ENCODE data around the gene CACNA2D4.
"Not testable (repeated sequence)": the region's sequence is repeated elsewhere in the genome, so short reads cannot be mapped to it uniquely, and the experiment has no call there.

The CACNA2D4 gene

DNA sequence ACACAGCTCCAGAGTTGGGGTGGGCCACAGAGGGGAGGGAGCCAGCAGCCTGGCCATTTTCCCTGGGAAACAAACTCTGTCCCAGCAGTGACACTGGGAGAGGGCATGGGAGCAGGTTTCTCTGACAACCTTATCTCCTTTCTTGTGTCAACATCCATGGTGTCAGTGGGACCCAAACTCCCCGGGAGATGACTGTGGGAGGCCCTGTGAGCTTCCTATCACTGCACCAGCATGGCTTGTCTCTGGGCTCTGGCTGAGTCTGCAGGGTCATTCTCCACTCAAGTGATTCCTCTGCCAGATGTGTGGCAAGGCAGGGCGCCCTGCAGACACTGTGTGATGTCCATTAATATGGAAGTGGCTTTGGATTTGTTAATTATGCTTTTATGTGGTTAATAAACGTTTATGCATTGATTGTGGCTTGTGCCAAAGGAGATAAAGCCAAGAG is 88.0 kb downstream of the CACNA2D4 start:
- no peak for DNase-seq

DNA sequence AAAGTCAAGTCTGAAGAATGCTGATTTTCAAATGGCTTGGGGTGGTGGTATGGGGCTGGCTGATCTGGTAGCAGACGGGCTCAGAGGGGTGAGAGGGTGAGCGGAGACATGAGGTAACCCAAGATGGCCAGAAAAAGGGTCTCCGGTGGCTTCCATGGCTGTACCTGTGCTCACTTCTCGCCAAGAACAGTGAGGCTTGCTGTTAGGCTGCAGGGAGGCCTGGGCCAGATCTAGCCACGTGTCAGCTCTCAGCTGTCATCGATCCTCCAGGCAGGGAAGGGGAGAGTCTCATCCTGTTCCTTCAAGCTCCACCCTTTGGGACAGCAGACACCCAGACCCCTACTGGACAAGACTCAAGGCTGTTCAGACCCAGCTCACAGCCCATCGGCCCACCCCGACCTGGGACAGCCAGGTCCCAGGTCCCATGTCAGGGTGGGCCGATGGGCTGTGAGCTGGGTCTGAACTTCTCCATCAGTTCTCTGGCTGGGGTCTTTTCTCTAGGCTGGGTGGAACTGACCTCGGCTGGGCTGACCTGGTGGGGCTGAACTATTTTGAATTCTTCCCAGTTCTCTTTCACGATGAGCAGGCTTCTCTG is 89.0 kb downstream of the CACNA2D4 start:
- no peak for DNase-seq

DNA sequence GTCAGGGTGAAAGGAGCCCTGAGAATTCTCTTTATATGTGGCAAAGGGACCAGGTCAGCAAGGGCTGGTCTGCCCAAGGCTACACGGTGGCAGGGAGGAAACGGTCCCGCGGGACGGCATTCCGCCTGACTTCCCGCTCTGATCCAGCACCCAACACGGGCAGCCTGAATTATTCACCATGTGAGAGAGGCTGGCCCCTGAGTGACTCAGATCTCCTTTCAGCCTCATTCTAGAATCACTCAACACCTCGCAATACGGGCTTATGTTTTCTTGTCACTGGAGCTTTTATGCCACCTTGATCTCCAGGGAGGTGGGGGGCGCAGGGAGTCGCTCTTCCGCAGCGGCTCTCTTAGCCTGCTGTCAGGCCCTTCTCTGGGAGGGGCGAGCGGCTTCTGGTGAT is 89.6 kb downstream of the CACNA2D4 start:
- DNase-seq = no peak

DNA sequence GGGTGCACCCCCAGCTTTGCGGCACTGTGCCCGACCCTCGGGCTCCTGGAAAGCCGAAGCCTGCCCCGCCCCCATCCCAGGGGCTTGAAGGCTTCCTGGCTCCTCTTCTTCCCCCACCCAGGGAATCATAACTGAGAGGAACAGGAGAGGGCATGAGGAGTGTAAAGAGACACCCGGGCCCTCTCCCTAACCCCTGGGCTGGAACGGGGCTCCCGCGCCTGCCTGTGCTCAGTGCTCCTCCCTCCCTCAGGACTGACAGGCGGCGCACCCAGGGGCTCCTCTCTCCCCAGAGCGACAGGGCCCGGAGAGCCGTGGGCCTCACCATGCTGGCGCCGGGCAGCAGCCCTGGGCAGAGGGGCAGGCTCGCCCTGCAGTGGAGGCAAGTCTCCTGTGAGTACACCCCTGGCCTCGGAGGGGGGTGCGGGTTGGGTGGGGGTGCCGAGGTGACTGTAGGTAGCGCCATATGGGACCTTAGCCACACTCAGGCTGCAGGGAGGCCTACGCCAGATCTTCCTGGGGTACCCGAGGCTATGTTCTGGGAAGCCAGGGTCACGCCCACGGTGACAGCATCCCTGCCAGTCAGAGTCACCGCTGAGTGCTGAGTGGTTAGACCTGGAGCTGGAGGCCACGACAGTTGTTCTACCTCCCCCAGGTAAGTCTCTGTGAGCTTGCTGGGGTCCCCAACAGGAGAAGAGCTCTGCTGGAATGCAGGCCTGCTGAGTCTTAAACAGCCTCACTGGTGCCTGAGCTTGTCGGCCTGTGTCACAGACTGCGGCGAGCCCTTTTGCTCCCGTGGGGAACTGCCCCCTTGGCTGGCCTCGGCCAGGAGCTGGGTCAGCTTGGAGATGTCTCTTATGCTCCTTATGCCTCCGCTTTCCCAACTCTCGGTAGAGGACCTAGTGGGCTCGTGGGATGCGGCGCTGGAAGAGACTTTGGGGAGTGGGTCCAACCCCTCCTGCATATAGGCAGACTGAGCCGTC is 90.3 kb downstream of the CACNA2D4 start:
- DNase-seq = no peak

DNA sequence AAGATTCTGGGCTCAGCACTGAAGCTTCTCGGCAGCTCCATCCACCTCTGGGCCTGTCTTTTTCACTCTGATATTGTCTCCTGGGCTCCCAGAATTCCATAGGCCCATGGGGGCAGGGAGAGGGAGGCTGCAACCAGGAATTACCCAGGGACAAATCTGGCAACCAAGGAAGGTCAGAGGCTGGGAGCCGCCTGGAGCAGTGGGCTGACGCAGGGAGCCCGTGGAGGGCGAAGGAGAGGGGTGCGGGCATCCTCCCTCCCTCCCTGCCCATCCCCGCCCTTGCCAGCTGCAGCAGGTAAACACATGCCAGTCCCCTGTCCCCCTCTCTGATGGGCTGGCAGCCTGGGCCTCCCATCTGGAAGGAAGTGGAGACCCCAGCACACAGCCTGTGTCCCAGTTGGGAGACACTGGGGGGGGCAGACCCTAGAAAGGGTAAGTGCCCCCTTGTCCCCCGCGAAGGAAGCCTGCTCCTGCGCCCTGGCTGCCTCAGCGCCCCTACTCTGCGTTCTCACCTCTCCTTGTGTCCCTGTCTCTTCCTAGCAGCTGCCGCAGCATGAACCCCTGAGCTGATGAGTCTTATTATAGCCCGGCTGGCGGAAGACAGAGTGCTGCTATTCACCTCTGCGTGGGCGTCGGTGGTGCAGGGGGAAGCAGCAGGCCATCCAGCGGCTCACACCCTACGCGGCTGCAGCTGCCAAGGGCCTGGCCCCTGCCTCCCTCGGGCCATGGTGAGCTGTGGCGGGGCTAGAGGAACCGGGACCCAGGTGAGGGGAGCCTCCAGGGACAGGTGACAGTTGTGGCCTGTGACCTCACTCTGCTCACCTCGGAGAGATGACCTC is 91.4 kb downstream of the CACNA2D4 start:
- DNase-seq = no peak

DNA sequence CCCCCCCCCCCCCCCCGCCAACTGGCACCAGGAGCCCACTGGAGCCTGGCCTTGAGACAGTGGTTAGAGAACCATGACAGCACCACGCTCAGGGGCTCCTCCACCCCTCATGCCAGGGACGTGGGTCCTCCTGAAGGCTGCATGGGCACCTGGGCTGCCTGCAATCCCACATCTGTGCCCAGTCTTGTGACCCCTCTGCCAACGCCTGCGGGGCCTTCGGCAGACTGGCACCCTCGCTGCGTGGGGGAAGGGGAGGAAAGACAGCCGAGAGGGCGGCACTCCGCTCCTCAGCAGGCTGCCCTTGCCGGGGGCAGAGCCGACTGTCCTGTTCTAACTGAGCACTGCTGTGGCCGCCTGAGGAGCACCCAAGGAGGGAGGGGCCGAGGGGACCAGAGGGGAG is 92.1 kb downstream of the CACNA2D4 start:
- no peak for DNase-seq

DNA sequence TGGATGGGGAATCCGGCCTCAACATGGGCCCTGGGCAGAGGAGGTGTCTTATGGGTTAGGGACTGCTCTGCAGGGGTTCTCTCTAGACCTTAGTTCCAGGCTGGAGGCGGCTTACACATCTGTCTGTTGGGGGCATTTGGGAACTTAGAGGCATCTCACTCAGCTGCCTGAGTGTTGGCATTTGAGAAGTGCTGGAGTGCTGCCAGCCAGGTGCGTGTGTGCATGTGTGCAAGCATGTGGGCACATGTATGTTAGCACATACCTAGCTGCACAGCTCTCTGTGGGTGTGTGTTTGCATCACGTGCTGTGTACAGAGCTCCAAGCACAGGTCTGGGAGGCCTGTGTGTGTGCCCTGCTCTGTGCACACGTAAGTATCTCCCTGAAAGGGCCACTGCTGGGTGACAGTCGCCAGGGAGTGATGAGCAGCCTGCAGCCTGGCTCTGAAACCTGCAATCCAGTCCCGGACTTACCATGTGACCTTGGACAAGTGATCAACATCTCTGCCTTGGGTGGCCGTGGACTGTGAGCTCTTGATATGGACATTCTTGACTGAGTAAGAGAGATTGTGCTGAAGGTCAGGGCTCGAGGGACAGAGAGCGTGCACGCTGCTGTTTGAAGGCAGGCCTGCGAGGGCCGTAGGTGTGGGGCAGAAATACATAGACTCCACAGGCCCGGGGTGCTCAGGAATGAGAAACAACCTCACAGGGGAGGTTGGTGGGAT is 92.9 kb downstream of the CACNA2D4 start:
- no peak for DNase-seq

DNA sequence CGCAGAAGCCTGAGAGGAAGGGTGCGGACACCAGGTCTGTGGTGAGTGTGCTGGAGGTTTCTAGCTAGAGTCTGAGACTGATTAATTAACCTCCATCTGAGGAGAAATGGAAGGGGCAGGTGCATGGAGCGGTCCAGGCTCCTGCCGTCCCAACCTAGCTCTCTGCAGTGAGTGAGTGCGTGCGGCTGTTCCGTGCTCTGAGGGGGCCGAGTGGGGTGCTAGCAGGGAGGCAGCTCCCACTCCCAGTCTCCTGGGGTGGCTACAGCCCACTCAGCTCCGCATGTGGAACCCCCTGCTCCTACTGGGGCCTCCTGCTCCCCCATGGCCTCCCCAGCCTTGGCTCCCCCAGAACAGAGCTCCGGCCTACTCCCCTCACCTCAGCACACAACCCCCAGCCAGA is 95.2 kb downstream of the CACNA2D4 start:
- DNase-seq = no peak

DNA sequence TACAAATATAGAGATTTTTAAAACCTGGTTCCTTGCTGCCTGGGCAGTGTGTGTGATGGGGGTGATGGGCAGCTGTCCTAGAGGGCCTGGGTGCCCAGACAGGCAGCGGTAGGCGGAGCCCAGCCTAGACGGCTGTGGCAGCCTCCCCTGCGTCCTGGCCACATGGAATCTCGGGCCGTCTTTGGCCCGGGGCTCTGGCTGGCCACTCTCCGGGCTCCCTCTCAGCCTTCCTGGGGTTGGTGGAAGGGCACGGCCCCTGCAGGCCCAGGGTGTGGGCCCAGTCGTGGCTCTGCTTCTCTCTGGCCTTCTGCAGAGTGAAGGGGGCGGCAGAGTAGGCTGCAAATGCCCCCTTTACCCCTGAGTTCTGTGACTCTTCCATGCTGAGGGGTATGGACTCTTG is 95.8 kb downstream of the CACNA2D4 start:
- no peak for DNase-seq

DNA sequence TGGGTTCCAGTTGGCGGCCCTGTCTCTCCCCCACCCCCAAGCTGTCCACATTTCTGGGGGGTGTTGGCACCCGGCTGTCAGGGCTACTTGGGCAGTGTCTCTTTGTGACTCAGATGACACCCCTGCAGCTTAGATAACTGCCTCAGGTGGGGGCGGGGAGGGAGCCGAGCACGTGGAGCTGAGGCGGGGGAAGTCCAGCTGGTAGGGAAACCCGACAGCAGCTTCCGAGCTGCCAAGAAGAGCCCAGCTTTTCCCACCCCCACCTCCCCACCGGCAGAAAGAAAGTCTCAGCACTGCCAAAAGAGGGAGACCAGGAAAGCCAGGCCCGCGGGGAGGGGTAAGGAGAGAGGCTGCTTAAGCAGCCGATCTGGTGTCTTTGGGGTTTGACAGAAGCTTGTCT is 96.6 kb downstream of the CACNA2D4 start:
- no peak for DNase-seq

DNA sequence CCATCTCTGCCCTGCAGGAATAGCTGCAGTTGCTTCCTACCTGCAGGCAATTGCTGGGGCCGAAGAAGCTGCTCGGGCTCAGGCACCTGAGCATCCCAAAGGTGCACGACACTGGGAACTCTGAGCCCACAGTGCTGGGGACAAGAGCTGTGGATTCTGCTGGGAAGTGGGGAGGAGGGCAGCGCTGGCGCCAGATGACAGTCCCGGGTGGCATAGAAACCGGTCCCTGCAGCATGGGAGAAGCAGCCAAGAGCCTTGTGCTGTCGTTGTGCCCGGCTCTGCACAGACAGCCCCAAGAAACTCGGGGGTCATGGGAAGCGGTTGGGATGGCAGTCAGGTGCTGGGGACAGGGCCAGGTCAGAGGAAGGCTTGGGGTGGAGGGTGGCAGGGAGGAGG is 97.6 kb downstream of the CACNA2D4 start:
- DNase-seq = no peak

DNA sequence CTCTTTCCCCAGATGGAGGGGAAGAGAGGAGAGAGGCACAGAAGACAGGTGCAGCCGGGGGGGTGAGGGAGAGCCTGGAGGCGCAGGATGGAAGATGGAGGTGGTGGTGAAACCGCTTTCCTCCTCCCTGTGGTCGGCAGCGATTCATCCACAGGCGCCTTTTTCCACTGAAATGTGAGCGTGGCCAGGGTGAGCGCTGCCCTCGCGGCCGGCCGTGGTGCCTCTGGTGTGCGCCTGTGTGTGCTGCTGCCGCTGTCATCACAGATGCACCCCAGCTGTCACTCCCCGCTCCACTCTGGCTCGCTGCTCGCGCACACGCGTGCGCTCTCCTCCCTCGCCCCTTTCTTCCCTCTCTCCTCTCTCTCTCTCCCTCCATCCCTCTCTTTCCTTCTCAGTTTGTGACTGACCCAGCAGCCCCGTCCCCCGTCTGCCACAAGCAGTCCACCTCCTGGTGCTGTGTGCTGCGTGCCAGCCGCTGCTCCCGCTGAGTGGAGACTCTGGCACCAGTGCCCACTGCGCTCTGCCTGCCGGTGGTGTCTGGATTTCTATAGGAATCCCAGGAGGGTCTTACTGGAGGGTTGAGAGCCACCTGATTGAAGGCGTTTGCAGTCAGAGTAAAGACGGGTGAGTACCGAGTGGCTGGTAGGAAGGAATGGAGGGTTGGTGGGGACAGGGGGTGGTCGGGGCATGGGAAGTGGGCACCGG is 98.1 kb downstream of the CACNA2D4 start, which contains the start of gene LRTM2:
LRTM2 (plus strand) TSS at position 375 of the 705 bp plus-strand sequence. CDS start 7,584 bp downstream, outside the sequence.
- no peak for DNase-seq

DNA sequence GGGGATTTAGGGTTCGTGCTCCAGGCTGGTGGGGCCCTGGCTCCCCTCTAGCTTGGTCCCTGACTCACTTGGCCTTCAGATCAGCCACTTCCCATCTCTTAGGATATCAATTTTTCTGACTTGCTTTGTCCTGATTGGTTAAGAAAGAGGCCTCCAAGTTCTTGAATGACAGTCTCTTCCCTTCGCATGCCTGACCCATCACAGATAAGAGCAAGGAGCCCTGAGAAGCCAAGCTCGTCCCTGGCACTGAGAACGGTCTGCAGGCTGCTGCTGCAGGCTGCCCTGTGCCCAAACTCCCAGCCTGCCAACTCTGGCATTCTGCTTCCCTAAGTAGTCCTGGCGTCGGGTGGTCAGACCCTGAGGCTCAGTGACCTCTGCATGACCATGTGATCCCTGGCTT is 98.9 kb downstream of the CACNA2D4 start:
- no peak for DNase-seq

DNA sequence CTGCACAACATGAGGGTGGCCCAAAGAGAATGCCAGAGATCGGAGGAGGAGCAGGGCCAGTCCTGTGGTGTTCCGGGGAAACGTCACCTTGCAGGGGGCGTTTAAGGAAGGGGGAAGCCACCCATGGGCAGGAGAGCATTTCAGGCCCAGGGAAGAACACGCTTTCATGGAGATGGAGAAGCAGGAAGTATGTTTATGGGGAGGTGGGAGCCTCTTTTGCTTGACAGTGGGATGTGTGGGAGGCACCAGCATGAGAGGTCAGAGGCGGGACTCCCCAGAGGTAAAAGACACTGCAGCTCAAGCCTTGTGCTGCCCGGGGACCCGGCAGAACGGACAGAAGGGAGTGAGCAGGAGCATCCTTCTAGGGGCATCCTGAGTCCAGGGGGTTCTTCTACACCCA is 99.4 kb downstream of the CACNA2D4 start:
- no peak for DNase-seq

DNA sequence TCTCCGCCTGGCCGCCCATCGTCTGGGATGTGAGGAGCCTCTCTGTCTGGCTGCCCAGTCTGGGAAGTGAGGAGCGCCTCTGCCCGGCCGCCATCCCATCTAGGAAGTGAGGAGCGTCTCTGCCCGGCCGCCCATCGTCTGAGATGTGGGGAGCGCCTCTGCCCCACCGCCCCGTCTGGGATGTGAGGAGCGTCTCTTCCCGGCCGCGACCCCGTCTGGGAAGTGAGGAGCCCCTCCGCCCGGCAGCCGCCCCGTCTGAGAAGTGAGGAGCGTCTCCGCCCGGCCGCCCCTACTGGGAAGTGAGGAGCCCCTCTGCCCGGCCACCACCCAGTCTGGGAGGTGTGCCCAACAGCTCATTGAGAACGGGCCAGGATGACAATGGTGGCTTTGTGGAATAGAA is 100.5 kb downstream of the CACNA2D4 start:
- DNase-seq = not testable (repeated sequence)

DNA sequence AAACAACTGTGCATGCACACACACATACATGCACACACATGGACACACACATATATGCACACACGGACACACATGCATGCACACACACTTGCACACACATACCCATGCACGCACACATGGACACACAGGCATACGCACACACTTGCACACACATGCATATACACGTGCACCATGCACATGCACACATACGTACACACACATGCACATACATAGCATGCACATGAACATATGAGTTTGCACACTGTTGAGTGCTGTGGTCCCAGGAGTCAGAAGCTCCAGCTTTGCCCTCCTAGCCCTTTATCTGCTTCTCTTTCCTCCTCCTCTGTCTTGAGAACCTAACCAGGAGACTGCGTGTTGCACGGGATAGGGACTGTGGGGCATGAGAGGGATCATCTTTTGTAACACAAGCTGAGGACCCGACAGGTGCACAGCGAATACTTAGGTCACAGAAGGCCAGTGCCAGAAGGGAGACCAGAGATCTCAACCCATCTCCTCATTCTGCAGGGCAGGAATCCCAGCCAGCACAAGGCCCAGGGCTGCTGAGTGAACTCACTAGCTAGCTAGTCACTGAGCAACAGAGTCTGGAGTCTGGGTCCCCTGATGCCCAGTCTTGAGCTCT is 101.6 kb downstream of the CACNA2D4 start:
- DNase-seq = no peak

DNA sequence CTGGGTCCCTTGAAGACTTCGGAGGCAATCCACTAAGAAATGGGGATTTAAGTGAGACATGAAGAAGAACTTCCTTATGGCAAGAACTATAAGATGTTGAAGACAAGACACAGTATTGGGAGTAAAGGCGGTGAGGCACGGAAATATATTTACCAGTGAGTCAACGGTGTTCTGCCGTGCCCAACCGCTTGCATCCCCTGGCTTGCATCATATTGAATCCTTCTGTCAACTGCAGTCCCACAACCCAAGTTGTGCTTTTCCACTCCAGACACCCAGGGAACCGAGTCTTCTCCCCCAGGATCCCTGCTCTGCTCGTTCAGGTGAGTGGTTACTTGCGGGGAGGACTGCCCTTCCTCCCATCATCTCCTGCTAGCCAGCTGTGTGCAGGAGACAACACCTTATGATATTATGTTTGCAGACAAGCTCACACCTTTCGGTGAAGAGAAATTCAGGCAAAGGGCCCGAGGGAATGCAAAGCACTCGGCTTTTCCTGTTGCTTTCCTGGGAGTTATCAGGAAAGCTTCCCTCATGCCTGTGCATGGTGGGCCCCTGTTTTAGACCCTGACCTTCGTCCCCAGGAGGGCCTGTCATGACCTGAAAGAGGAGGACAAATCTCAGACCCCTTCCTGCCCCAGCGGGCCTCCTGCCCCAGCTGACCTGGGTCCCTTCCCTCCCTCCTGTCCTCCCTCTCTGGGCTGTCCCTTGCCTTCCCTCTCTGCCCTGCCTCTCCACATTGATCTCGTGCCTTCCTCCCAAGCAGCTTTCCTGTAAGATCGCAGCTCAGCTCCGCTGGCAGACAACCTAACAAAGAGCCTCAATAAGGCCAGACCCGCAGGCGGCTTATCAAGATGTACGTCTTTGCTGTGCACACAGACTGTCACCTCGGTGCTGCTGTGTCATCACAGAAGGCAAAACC is 102.4 kb downstream of the CACNA2D4 start:
- no peak for DNase-seq

DNA sequence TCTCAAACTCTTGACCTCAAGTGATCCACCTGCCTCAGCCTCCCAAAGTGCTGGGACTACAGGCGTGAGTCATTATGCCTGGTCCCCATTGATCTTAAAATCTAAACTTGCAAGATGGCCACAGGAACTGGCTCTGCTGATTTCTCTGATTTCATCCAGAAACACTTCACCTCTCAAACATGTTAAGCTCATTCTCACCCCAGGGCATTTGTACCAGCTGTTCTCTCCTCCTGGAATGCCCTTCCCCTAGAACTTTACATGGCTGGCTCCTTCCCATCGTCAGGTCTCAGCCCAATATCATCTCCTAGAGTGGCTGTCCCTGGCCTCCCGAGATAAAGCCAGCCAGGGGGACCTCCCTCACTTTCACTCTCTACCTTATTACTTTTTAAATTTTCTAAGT is 103.3 kb downstream of the CACNA2D4 start:
- no peak for DNase-seq

DNA sequence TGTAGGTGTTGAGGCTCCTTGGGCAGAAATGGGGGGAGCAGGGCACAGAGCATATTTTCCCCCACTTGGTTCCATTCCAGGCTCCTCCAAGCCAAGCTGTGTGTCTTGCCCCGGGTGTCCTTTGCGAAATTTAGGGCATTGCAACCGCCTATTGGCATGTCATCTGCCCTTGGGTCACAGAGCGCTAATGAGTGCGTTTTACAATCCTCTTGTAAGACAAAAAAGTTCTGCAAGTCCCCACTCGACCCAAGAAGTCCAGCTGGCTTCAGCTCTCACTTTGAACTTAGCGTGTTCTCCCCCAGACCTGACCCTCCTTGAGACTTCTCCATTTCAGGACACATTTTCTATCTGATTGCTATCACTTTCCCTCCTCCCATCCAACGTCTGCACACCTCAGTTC is 104.2 kb downstream of the CACNA2D4 start:
- DNase-seq = no peak

DNA sequence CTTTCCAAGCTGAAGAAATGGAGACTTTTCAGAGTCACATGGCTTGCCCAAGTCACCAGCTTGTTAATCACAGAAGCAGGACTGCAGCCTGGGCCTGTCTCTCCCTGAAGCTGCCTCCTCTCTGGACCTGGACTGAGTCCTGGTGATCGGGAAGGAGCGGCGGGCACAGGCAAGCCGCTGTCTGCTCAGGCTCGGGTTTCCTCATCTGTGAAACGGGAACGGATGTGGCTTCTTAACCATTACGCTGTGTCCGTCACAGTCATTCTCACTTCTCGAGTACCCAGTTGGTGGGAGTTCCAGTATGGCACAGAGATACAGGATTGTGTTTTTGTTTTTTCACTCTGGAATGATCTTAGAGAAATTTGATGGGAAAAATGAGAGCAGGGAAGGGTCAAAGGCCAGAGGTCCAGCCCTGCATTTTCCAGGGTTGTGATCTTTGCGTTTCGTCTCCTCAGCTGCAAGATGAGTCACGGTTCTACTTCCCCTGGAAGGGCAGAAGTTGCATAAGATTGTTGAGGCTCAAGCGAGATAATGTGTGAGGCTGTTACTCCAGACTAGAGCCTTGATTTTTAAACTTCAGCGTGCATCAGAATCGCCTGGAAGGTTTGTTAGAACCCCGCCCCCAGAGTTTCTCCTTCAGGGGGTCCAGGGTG is 105.7 kb downstream of the CACNA2D4 start:
- no peak for DNase-seq

Data from activated effector memory CD4-positive, alpha-beta T cell treated with anti-CD3 and anti-CD28 coated beads, Interleukin-2, amount 50 U/mL, for 16 hours (primary cell).